ENCODE data around the gene GRAMD1A.

GRAMD1A gene

DNA sequence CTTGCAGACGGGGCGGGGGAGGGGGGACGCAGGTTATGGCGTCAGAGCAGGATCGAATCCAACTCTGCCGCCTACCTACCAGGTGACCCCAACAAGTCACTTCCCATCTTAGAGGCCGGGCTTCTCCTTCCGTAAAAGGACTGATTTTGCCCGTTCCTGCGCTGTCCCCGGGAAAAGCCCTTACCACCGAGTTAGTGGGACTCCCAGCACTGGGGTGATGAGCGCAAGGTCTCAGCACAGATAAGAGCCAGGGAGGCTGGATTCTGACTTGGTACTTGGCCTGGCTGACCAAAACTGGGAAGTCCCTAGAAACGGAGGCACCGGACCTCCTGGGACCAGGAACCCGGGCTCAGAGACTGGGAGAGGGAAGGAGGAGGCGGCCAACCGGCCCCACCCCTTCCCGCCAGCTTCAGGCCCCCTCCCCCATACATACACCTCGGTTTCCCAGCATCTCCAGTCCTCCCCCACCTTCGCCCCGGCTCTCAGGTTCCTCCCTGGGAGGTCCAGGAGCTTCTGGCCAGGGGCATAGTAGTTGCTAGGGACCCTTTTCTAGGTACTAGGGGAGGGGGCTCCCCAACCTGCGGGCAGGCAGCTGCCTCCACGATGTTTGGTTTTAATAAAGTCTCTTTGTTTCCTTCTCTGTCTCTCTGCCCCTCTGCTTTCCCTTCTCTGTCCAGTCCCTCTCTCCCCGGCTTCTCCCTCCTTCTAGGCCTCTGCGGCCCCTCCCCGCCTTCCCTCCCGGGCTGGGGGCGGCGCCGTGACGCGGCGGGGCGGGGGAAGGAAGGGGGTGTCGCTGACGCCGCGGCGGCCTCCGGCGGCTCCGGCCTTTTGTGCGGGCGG is at the start of gene GRAMD1A:
GRAMD1A (plus strand) TSS at position 826 of the 840 bp plus-strand sequence. CDS start 156 bp downstream, outside the sequence.
- Histone ChIP-seq H3K4me1 (ENCODE audit: control insufficient read depth, low read depth, low read length) (peaks cover 15% of the 10 kb centered on the region), H3K9me3 (ENCODE audit: control insufficient read depth, low read depth, low read length) (no peaks in the 10 kb centered on the region), H3K27me3 (ENCODE audit: control insufficient read depth, insufficient read depth, low read length) (no peaks in the 10 kb centered on the region), H3K9ac (ENCODE audit: low read length) (peak within 1 kb of the TSS; percentile 86), H3K27ac (ENCODE audit: low read length) (peak within 1 kb of the TSS; percentile 75), H3K36me3 (ENCODE audit: control insufficient read depth, low read depth, low read length) (peaks cover 12% of the 10 kb centered on the region), H3K4me3 (ENCODE audit: low read length) (peak within 1 kb of the TSS; percentile 85)

DNA sequence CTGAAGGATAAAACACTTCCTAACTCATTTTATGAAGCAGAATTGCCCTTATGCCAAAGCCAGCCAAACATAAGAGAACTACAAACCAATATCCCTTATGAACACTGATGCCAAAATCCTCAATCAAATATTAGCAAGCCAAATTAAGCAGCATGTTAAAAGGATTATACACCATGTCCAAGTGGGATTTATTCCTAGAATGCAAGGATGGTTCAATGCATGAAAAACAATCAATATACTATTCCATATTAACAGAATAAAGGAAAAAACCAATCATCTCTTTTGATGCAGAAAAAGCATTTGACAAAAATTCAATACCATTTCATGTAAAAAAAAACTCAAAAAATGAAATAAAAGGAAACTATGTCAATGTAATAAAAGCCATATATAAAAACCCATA is 47.0 kb upstream of the GRAMD1A start:
- Histone ChIP-seq H3K4me3 (ENCODE audit: low read length) (no peak overlapping the region), H3K36me3 (ENCODE audit: control insufficient read depth, low read depth, low read length) (peaks cover 7% of the 10 kb centered on the region), H3K4me1 (ENCODE audit: control insufficient read depth, low read depth, low read length) (no peaks in the 10 kb centered on the region), H3K27ac (ENCODE audit: low read length) (no peak overlapping the region), H3K9me3 (ENCODE audit: control insufficient read depth, low read depth, low read length) (peaks cover 14% of the 10 kb centered on the region), H3K27me3 (ENCODE audit: control insufficient read depth, insufficient read depth, low read length) (no peaks in the 10 kb centered on the region), H3K9ac (ENCODE audit: low read length) (no peak overlapping the region)

DNA sequence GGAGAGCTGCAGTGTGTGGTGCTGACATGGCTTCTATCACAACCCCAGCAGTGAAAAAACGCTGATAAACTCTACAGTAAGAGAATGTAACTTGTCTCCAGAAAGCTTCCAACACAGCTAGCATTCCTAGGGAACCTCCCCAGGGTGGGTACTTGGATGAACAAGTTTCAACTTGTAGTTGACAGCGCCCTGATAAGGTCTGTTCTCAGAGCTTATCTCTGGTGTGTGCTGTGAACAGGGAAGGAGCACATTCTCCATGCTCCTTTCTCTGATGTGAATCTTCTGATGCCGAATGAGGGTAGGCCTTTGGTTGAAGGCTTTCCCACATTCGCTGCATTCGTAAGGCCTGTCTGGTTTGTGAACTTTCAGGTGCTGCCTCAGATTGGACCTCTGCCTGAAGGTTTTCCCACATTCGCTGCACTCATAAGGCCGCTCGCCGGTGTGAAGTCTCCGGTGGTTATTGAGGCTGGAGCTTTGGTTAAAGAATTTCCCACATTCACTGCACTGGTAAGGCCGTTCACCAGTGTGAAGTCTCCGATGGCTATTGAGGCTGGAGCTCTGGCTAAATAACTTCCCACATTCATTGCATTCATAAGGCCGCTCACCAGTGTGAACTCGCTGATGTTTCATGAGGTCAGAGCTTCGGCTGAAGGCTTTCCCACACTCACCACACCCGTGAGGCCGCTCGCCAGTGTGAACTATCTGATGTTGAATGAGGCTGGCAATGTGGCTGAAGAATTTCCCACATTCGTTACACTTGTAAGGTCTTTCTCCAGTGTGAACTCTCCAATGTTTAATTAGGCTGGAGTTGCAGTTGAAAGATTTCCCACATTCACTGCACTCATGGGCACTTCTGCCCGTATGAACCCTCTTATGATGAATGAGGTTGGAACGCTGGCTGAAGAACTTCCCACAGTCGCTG is 42.0 kb upstream of the GRAMD1A start:
- H3K27ac ChIP-seq (ENCODE audit: low read length), result no peak overlapping the region
- H3K36me3 ChIP-seq (ENCODE audit: control insufficient read depth, low read depth, low read length), result peaks cover 21% of the 10 kb centered on the region
- H3K4me3 ChIP-seq (ENCODE audit: low read length), result no peak overlapping the region
- H3K9ac ChIP-seq (ENCODE audit: low read length), result no peak overlapping the region
- peaks cover 11% of the 10 kb centered on the region for H3K27me3 ChIP-seq (ENCODE audit: control insufficient read depth, insufficient read depth, low read length)
- peaks cover 31% of the 10 kb centered on the region for H3K9me3 ChIP-seq (ENCODE audit: control insufficient read depth, low read depth, low read length)
- H3K4me1 ChIP-seq (ENCODE audit: control insufficient read depth, low read depth, low read length), result peaks cover 5% of the 10 kb centered on the region

DNA sequence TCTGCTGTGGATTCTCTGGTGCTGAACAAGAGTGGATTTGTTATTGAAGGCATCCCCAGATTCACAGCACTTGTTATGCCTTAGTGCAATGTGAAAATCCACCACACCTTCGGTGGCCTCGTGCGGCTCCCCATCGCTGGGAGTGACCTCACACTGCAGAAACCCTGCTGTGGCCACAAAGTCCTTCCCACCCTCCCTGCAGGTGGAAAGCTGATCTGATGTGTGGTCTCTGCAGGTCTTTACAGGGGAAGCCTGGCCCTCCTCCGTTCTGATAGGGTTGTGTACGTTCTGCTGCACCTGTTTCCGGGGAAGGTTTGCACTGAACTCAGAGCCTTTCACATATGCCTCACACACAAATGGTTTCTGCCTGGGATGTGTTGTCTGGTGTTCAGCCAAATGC is 41.1 kb upstream of the GRAMD1A start:
- H3K9me3 ChIP-seq (ENCODE audit: control insufficient read depth, low read depth, low read length), result peaks cover 31% of the 10 kb centered on the region
- peaks cover 21% of the 10 kb centered on the region for H3K36me3 ChIP-seq (ENCODE audit: control insufficient read depth, low read depth, low read length)

DNA sequence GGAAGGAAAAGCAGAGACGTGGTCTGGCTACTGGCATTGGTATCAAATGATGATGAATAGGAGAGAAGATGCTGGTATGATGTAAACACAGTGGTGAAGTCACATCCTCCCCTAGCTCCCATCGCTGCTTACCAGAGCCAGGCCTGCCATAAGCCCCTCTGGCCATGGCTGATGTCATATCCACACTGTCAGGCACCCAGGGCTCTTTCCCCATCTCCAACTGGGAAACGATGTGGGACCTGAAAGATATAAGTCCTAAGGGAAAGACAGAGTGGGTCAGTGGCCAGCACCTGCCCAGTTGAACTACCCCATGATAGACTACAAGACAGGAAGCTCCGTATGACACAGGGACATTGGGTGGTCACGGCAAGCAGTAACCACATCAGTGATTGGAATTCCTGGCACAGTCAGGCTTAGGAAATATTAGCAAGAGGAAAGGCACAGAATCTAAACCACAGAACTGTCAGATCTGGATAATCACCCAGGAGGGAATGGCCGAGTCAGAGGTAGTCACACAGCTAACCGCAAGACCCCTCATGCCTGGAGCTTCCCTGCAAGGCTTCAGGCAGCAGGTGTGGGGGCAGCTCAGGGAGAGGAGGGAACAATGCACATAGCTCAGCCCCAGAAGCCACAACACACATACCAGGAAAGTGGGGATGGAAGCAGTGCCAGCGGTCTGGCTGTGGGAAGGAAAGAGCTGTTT is 39.9 kb upstream of the GRAMD1A start:
- Histone ChIP-seq H3K4me1 (ENCODE audit: control insufficient read depth, low read depth, low read length) (peaks cover 5% of the 10 kb centered on the region), H3K27me3 (ENCODE audit: control insufficient read depth, insufficient read depth, low read length) (peaks cover 14% of the 10 kb centered on the region), H3K27ac (ENCODE audit: low read length) (no peak overlapping the region), H3K9me3 (ENCODE audit: control insufficient read depth, low read depth, low read length) (peaks cover 31% of the 10 kb centered on the region), H3K9ac (ENCODE audit: low read length) (no peak overlapping the region), H3K36me3 (ENCODE audit: control insufficient read depth, low read depth, low read length) (peaks cover 21% of the 10 kb centered on the region), H3K4me3 (ENCODE audit: low read length) (no peak overlapping the region)

More for the DNA sequence above, 41.1 kb upstream of the GRAMD1A start:
- Histone ChIP-seq H3K4me1 (ENCODE audit: control insufficient read depth, low read depth, low read length) (peaks cover 5% of the 10 kb centered on the region), H3K9ac (ENCODE audit: low read length) (no peak overlapping the region), H3K27ac (ENCODE audit: low read length) (no peak overlapping the region), H3K4me3 (ENCODE audit: low read length) (no peak overlapping the region), H3K27me3 (ENCODE audit: control insufficient read depth, insufficient read depth, low read length) (peaks cover 14% of the 10 kb centered on the region)

DNA sequence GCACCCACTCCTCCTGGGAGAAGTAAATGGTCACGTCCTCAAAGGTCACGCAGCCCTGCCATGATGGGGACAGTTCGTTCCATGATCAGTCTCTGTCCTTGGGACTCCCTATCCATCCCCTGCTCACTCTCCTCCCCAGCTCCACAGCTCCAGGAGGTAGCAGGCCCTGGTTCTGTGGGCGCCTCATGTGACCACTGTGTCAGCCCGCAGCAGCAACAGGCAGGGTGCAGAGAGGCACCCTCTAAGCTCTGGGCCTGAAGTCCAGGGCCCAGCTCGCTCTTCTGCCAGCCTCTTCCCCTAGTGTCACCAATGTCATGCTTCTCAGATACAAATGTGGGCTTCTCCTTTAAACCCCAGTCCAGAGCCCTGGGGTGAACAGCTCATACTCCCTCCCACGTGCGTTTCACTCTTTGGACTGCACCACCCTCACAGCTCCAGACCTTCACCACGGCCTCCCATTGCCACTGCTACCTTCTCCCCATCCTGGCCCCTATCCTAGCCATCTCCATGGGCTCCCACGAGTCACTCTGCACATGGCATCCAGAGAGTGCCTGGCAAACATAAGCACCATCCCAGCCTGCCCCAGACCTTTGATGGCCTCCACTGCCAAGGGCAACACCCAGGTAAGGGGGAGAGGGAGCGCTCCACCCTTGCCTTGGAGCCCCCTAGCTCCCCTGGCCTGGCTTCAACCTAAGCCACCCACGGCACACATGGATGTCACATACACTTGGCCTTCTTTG is 39.0 kb upstream of the GRAMD1A start:
- no peak overlapping the region for H3K4me3 ChIP-seq (ENCODE audit: low read length)
- peaks cover 21% of the 10 kb centered on the region for H3K36me3 ChIP-seq (ENCODE audit: control insufficient read depth, low read depth, low read length)
- H3K4me1 ChIP-seq (ENCODE audit: control insufficient read depth, low read depth, low read length), result peaks cover 5% of the 10 kb centered on the region
- peaks cover 31% of the 10 kb centered on the region for H3K9me3 ChIP-seq (ENCODE audit: control insufficient read depth, low read depth, low read length)
- H3K9ac ChIP-seq (ENCODE audit: low read length), result no peak overlapping the region
- no peak overlapping the region for H3K27ac ChIP-seq (ENCODE audit: low read length)
- H3K27me3 ChIP-seq (ENCODE audit: control insufficient read depth, insufficient read depth, low read length), result peaks cover 14% of the 10 kb centered on the region

DNA sequence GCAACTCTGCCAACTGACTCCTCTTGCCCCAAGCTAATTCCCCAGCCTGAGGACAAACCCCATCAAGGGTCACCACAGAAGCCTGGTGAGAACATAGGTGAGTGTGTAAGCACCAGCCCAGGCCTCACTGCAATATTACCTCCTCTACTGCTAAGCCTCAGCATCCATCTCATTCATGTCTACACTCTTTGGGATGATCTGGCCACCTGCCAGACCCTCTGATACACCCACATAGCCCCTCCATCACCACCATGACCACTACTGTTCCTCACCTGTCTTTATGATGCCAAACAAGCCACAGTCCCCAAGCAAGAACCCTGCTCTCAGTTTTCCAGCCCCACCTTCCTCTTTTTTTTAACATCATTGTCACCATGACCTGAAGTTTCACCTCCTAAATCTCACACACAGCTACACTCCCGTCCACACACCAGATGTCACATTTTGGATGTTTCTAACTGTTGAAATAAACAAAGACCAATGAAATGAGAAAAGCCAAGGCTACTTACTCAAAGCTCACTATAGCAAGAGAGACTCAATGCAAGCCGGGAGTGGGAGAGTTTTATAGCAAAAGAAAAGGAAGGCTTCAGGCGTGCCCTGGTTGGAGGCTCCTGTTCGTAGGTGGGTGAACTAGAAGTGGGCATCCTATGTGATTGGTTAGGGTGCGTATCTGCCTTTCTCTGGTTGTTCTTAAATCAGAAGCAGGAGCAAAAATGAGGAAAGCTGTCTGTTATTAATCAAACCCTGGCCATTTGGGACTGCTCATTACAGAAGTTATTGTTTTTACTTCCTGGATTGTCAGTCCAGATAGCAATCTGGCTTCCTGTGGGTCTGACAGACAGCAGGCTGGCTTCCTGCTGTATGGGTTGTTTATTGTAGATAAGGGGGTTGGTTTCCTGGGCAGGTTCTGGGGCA is 38.1 kb upstream of the GRAMD1A start:
- H3K4me3 ChIP-seq (ENCODE audit: low read length), result peak overlapping the region; percentile 73
- H3K27me3 ChIP-seq (ENCODE audit: control insufficient read depth, insufficient read depth, low read length), result peaks cover 14% of the 10 kb centered on the region
- peaks cover 26% of the 10 kb centered on the region for H3K9me3 ChIP-seq (ENCODE audit: control insufficient read depth, low read depth, low read length)
- H3K9ac ChIP-seq (ENCODE audit: low read length), result no peak overlapping the region
- peaks cover 5% of the 10 kb centered on the region for H3K4me1 ChIP-seq (ENCODE audit: control insufficient read depth, low read depth, low read length)
- H3K36me3 ChIP-seq (ENCODE audit: control insufficient read depth, low read depth, low read length), result peaks cover 21% of the 10 kb centered on the region
- H3K27ac ChIP-seq (ENCODE audit: low read length), result no peak overlapping the region

DNA sequence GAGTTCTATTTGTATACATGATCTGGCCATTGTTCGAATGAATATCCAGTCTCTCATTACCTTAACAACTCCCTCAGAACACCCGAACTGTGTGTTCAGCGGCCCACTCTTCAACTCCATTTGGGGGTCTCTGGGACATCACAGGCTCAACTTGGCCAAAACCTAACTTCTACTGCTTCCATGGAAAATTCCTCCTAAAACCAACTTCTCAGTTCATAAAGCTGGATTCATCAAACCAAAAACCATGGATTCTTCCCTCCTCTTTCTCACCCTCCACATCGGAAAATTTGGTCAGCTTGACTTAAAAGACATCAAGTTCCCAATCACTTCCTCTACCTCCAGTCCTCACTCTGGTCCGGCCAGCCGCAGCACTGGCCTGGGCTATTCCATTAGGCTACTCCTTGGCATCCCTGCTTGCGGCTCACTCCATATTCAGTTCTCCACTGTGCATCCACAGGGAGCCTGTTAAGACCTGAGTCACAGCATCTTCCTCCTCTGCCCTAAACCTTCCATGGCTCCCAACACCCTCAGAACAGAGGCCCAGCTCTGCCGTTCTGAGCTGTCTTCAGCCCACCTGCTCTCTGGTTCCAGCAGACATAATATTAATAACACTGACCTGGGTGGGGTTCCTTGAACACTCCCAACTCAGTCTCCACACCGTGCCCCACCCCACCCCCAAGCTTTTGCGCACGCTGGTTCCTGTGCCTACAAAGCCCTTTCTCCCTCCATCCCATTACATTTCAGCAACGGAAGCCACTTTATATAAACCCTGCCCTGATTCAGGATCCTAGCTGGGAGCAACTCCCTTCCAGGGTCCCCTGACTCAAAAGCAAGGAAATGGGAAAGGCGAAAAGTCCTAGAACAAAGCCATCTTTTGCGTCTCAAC is 37.2 kb upstream of the GRAMD1A start:
- no peak overlapping the region for H3K27ac ChIP-seq (ENCODE audit: low read length)

DNA sequence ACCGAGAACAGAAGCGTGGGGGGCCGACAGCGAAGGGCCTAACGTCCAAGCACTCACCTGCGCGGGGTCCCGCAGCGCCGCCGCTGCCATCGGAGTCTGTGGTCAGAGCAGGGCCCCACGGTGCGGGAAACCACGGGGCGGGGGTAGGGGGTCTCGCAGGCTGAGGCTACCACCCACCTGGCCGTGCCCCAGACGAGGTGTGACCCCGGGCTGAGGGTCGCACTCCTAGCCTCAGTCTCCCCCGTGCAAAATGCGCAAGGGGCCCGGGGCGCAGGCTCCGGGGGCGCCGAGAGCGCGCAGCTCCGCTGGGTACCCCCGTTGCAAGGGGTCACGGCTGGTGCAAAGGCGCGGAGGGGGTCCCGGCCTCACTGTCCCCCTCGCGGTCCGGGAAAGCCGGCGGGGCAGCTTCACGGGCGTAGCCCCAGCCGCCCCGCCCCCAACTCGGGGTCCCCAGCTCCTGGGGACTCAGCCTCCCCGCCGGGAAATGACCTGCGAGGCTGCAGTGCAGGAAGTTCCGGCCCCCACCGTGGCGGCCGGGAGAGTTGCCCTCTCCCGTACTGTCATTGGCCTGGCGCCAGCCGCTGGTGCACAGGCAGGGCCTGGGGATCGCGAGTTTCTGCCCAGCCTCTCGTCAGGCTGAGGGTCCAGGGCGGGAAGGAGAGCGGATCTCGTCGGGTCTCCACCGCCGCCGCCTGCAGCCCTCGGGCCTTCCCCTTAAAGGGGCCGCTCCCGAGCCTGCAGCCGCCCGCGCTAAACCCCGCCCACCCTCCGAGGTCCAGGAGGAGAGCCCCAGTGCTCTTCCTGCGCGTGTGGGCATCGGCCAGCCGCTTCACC is 36.3 kb upstream of the GRAMD1A start, which contains the start of gene ZNF792:
ZNF792 (minus strand) TSS at position 657 of the 834 bp plus-strand sequence; CDS start at position 90, 567 bp downstream.
- Histone ChIP-seq H3K27ac (ENCODE audit: low read length) (no peak within 1 kb of the TSS), H3K4me3 (ENCODE audit: low read length) (peak within 1 kb of the TSS; percentile 73), H3K4me1 (ENCODE audit: control insufficient read depth, low read depth, low read length) (peaks cover 5% of the 10 kb centered on the region), H3K27me3 (ENCODE audit: control insufficient read depth, insufficient read depth, low read length) (peaks cover 14% of the 10 kb centered on the region), H3K9me3 (ENCODE audit: control insufficient read depth, low read depth, low read length) (peaks cover 10% of the 10 kb centered on the region), H3K36me3 (ENCODE audit: control insufficient read depth, low read depth, low read length) (peaks cover 7% of the 10 kb centered on the region), H3K9ac (ENCODE audit: low read length) (peak within 1 kb of the TSS; percentile 41)

More for the DNA sequence above, 37.2 kb upstream of the GRAMD1A start:
- H3K9me3 ChIP-seq (ENCODE audit: control insufficient read depth, low read depth, low read length), result peaks cover 19% of the 10 kb centered on the region
- H3K27me3 ChIP-seq (ENCODE audit: control insufficient read depth, insufficient read depth, low read length), result peaks cover 14% of the 10 kb centered on the region
- H3K9ac ChIP-seq (ENCODE audit: low read length), result peak overlapping the region; percentile 41
- peaks cover 5% of the 10 kb centered on the region for H3K4me1 ChIP-seq (ENCODE audit: control insufficient read depth, low read depth, low read length)
- H3K36me3 ChIP-seq (ENCODE audit: control insufficient read depth, low read depth, low read length), result peaks cover 15% of the 10 kb centered on the region
- H3K4me3 ChIP-seq (ENCODE audit: low read length), result peak overlapping the region; percentile 73

All from iPS-18a (cell line).